GM11168 (cell line): ENCODE data around the gene WASF2.

Experiments
- in situ Hi-C: fragments of 300-500 bp; cut with MboI; formaldehyde crosslinking; loops from one replicate; pipeline ENCODE4 v1.12.0; 2022; ENCODE audit warnings: low sequenced_read_pairs; ENCODE audit not compliant: unreplicated experiment

The WASF2 gene

GRCh38 chr1:27400963-27401341 is 89.0 kb downstream of the WASF2 start:
- in situ Hi-C loops: no loop called here

GRCh38 chr1:27400082-27400962 is 89.6 kb downstream of the WASF2 start:
- in situ Hi-C loops: no loop called here

GRCh38 chr1:27399251-27400025 is 90.5 kb downstream of the WASF2 start:
- in situ Hi-C loops: loop anchor here (10.0 kb wide), 1 partner anchor 205 kb away; the partner anchor contains the start of gene AHDC1

- in situ Hi-C loops: loop anchor here (10.0 kb wide), 1 partner anchor 206 kb away; the partner anchor contains the start of gene AHDC1
Observed at GRCh38 chr1:27398405-27399149, 91.4 kb downstream of the WASF2 start.

GRCh38 chr1:27397749-27398148 is 92.2 kb downstream of the WASF2 start:
- in situ Hi-C loops: loop anchor here (10.0 kb wide), 1 partner anchor 207 kb away; the partner anchor contains the start of gene AHDC1

GRCh38 chr1:27397110-27397509 is 92.9 kb downstream of the WASF2 start:
- in situ Hi-C loops: loop anchor here (10.0 kb wide), 1 partner anchor 208 kb away; the partner anchor contains the start of gene AHDC1

GRCh38 chr1:27395441-27396195 is 94.3 kb downstream of the WASF2 start:
- in situ Hi-C loops: loop anchor here (10.0 kb wide), 1 partner anchor 209 kb away; the partner anchor contains the start of gene AHDC1

GRCh38 chr1:27394925-27395324 is 95.0 kb downstream of the WASF2 start:
- in situ Hi-C loops: loop anchor here (10.0 kb wide), 1 partner anchor 210 kb away; the partner anchor contains the start of gene AHDC1

- in situ Hi-C loops: loop anchor here (10.0 kb wide), 1 partner anchor 211 kb away; the partner anchor contains the start of gene AHDC1
Observed at GRCh38 chr1:27394282-27394658, 95.7 kb downstream of the WASF2 start.

- in situ Hi-C loops: loop anchor here (10.0 kb wide), 1 partner anchor 211 kb away; the partner anchor contains the start of gene AHDC1
Observed at GRCh38 chr1:27393641-27394281, 96.2 kb downstream of the WASF2 start.

GRCh38 chr1:27392778-27393635 is 97.0 kb downstream of the WASF2 start:
- in situ Hi-C loops: loop anchor here (10.0 kb wide), 1 partner anchor 212 kb away; the partner anchor contains the start of gene AHDC1

- in situ Hi-C loops: loop anchor here (10.0 kb wide), 1 partner anchor 213 kb away; the partner anchor contains the start of gene AHDC1
Observed at GRCh38 chr1:27392096-27392777, 97.7 kb downstream of the WASF2 start, which contains the start of gene GPR3. Gene GPR3, plus strand, starts transcription at chr1:27392622. Its CDS starts 1,177 bp downstream, at chr1:27393799.

GRCh38 chr1:27391511-27392095 is 98.4 kb downstream of the WASF2 start:
- in situ Hi-C loops: loop anchor here (10.0 kb wide), 1 partner anchor 213 kb away; the partner anchor contains the start of gene AHDC1

- in situ Hi-C loops: loop anchor here (5.0 kb wide), 1 partner anchor 86 kb away; no protein-coding TSS in a partner anchor
Observed at GRCh38 chr1:27388337-27389005, 101.5 kb downstream of the WASF2 start.

- in situ Hi-C loops: loop anchor here (5.0 kb wide), 1 partner anchor 82 kb away; no protein-coding TSS in a partner anchor
Observed at GRCh38 chr1:27384797-27385196, 105.2 kb downstream of the WASF2 start.

- in situ Hi-C loops: no loop called here
Observed at GRCh38 chr1:27383661-27384060, 106.3 kb downstream of the WASF2 start.
